Fibroblast of peridontal ligament (primary cell): Measurements from ENCODE around the gene CDYL.

Experiments
- DNase-seq: peaks from one replicate; pipeline ENCODE4 v3.0.0-alpha.2; 2010; ENCODE audit errors: extremely low read depth

CDYL gene

GRCh38 chr6:4774715-4775493 lies 1.3 kb upstream of the CDYL start:
- no peak for DNase-seq

- DNase-seq, result peak; percentile 39
Measured at GRCh38 chr6:4775494-4776130, 592 bp upstream of the CDYL start.

GRCh38 chr6:4776493-4777393 lies 539 bp downstream of the CDYL start:
- no peak for DNase-seq

- peak; percentile 33 for DNase-seq
Measured at GRCh38 chr6:4777394-4777935, 1.3 kb downstream of the CDYL start.

- peak; percentile 11 for DNase-seq
Measured at GRCh38 chr6:4778086-4778485, 1.9 kb downstream of the CDYL start.

GRCh38 chr6:4780360-4780812 lies 4.2 kb downstream of the CDYL start:
- DNase-seq, result peak; percentile 25

GRCh38 chr6:4781426-4781825 lies 5.2 kb downstream of the CDYL start:
- DNase-seq, result no peak

GRCh38 chr6:4781967-4782575 lies 5.9 kb downstream of the CDYL start:
- peak; percentile 14 for DNase-seq

GRCh38 chr6:4786996-4787395 lies 10.8 kb downstream of the CDYL start:
- no peak for DNase-seq

- no peak for DNase-seq
Measured at GRCh38 chr6:4788482-4788881, 12.3 kb downstream of the CDYL start.

- DNase-seq, result no peak
Measured at GRCh38 chr6:4788953-4789584, 12.9 kb downstream of the CDYL start.

- no peak for DNase-seq
Measured at GRCh38 chr6:4790158-4790899, 14.1 kb downstream of the CDYL start.

GRCh38 chr6:4794140-4794707 lies 18.0 kb downstream of the CDYL start:
- no peak for DNase-seq

GRCh38 chr6:4797587-4797986 lies 21.4 kb downstream of the CDYL start:
- DNase-seq, result no peak

- no peak for DNase-seq
Measured at GRCh38 chr6:4799912-4800311, 23.7 kb downstream of the CDYL start.

- no peak for DNase-seq
Measured at GRCh38 chr6:4800662-4801061, 24.5 kb downstream of the CDYL start.

- DNase-seq, result no peak
Measured at GRCh38 chr6:4801491-4802110, 25.4 kb downstream of the CDYL start.

GRCh38 chr6:4802312-4802935 lies 26.2 kb downstream of the CDYL start:
- no peak for DNase-seq

GRCh38 chr6:4803343-4803744 lies 27.1 kb downstream of the CDYL start:
- no peak for DNase-seq
